ENCODE results near the gene EPN3.

EPN3 gene

GRCh38 chr17:50511058-50511457, 21.5 kb upstream of the EPN3 start:
- no peak for DNase-seq

GRCh38 chr17:50513495-50513894, 19.0 kb upstream of the EPN3 start:
- DNase-seq: peak; percentile 11

DNA sequence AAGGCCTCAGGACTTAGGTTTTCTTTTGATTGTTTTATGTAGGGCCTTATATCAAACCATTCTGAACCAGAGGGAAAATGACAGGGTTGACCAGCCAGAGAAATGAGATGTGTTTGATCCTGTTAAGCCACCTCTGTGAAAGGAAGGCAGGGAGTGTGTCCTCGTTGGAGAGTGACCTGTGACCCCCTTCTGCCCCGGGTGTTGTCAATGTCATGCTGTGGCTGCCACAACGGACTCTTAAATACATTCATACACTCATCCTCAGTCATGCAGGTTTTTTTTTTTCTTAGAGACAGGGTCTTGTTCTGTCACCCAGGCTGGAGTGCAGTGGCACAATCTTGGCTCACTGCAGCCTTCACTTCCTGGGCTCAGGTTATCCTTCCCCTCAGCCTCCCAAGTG, 18.1 kb upstream of the EPN3 start:
- no peak for DNase-seq

GRCh38 chr17:50514936-50515702, 17.4 kb upstream of the EPN3 start:
- peak; percentile 43 for DNase-seq

DNA sequence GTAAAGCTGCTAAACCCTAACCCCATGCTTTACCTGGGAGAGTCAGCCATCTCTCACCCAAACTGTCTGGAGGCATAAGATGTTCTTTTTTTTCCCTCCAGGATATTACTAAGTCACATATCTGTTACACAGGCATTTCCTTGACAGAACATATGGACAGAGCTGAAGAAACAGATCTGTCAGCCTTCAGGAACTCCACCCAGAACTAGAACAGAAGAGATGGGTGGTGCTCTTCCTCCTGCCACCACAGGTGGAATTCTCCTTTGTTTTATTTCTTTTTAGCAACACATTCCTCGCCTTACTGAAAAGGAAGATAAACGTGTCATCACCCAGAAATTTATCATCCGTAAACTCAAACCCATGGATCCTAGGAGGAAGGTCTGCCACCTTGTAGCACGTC, 15.5 kb upstream of the EPN3 start:
- no peak for DNase-seq

- DNase-seq: no peak
Measured at GRCh38 chr17:50517504-50518383, 14.8 kb upstream of the EPN3 start.

GRCh38 chr17:50518384-50519023, 14.0 kb upstream of the EPN3 start:
- peak; percentile 10 for DNase-seq

DNA sequence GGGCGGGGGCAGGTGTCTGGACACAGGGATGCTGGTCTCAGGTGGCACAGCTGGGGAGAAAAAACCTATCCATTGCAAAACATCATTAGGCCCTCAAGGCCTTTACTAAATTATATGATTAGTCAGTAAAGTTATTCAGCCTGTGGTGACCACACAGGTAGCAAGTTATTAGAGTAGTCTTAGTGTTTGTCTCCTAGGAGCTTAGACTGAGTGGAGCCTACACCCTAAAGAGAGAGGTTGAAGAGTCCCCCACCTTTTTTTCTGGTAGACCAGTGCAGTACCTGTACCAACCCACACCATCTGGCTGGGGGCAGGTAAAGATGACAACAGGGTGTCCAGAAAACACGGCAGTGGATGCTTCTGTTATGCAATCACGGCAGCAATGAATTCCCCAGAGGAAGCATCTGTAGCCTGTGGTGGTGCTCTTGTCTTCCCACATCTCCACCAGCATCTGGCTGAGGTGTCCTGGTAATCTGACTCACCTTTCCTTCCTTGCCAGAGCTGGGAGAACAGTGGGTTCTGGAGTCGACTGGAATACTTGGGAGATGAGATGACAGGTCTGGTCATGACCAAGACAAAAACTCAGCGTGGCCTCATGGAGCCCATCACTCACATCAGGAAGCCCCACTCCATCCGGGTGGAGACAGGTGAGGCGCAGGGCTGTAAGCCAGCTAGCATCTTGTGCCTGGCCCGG, 13.2 kb upstream of the EPN3 start:
- peak; percentile 9 for DNase-seq

DNA sequence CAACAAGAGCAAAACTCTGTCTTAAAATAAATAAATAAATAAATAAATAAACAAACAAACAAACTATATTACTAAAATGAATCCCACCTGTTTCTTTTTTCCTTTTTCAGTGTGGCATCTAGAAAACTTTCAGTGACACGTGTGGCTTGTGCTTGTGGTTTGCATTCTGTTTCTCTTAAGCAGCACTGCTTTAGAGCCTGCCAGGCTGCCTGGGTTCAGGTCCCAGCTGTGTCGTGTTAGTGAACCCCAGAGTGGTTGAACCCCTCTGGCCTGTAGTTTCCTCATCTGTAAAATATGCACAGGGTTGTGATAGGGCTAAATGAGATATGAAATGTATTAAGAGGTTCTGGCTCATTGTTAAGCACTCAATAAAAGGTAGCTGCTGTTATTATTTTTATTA, 12.1 kb upstream of the EPN3 start:
- no peak for DNase-seq

DNA sequence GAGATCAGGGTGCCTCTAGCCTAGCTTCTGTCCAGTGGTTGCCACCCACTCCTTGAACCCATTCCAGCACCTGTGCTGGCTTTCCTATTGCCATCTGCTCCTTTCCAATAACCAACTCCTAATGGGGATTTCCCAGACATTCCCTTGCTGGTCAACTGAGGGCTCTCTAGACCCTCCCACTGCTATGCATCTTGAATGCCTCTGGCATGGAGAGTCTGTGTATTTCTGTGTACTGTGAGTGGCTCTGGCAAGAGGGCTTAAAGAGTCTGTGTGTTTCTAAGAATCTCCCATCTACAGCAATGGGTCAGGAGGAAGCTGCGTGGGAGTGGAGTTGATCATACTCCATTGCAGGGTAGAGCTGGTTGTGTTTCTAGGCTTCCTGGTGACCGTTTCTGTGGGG, 11.0 kb upstream of the EPN3 start:
- DNase-seq: no peak

DNA sequence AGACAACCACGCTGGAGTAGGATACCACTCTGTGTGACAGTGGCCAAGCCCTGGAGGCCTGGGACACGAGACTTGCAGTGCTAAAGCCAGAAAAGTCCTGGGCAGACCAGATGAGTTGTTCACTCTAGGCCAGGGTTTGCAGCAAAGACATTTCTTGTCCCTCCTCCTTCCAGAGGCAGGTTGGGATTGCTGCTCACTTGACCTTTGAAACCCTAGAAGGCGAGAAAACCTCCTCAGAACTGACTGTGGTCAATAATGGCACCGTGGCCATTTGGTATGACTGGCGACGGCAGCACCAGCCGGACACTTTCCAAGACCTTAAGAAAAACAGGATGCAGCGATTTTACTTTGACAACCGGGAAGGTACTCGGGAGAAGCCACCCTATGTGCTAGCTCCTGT, 9.8 kb upstream of the EPN3 start:
- no peak for DNase-seq

GRCh38 chr17:50523208-50523607, 9.3 kb upstream of the EPN3 start:
- no peak for DNase-seq

GRCh38 chr17:50524838-50525237, 7.7 kb upstream of the EPN3 start:
- no peak for DNase-seq

GRCh38 chr17:50527155-50527762, 5.3 kb upstream of the EPN3 start:
- DNase-seq: no peak

DNA sequence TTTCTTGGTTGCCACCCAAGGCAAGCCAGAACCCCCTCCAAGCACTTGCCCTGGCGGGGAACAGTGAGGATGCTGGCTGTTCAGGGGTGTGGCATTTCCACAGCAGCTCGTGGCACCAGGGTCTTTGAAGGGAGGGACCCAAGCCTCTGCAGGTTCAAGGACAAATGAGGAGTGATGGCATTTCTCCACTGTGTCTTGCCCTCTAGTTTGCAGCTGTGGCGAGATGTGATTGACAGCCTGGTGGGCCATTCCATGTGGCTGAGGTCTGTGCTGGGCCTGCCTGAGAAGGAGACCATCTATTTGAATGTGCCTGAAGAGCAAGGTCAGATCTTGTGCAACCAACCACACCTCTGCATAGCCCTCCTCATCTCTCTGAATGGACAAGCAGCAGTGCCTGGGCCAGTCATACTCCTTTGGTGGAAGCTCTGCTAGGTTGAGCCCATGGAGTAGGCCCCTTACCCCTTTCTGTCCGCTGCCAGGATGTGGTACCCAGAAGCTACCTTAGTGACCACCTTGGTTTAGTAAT, 4.5 kb upstream of the EPN3 start:
- DNase-seq: no peak

- DNase-seq: no peak
Measured at GRCh38 chr17:50529849-50530248, 2.7 kb upstream of the EPN3 start.

- DNase-seq: no peak
Measured at GRCh38 chr17:50531428-50532025, 1.0 kb upstream of the EPN3 start.

DNA sequence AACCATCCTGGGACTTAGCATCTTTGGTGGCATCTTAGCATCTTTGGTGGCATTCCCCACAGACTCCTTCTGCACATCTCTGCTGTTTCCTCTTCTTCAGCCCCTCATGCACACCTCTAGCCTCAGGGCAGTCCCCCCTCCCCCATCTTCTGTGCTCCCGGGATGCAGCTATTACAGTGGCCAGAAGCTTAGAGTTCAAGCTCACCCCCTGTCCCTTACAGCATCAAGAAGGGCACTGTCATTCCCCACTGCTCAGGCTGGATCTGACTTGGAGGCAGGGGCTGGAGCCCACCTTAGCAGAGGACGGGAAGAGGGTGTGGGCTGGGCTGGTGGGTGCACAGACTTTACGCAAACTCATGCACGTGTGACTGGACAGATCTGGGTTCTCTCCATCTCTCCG, 650 bp downstream of the EPN3 start:
- DNase-seq: no peak

DNA sequence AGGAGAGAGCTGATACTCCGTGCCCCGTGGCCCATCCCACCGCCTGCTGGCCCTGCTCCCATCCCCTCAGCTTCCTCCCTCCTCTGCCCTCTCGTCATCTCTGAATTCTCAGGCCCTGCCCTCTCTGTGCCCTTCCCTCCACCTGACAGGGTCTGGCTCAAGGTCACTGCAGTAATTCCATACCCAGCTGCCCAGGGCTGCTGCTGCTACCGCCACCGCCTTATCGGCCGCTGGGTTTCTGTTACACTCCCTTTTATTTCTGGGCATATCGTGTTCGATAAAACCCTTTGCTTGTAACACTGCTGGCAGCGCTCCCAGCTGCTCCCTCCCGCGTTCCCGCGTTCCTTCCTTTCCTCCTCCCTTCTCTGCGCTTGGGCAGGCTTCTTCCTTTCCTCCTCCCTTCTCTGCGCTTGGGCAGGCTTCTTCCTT, 1.2 kb downstream of the EPN3 start:
- DNase-seq: peak; percentile 58

- DNase-seq: peak; percentile 23
Measured at GRCh38 chr17:50534222-50534978, 1.9 kb downstream of the EPN3 start.

GRCh38 chr17:50534979-50535326, 2.4 kb downstream of the EPN3 start:
- DNase-seq: no peak
